H9 (cell line): Measurements from ENCODE around the gene TSPAN13. TPM values are rescaled to one million over a fixed set of nuclear protein-coding genes. Genes with fewer than 3 reads are reported as not detected.

Experiments used
- DNase-seq: peaks from one replicate; pipeline ENCODE4 v3.0.0-alpha.2; 2017
- H2AFZ ChIP-seq: one replicate; pipeline ENCODE4 v1.6.1; 2013; ENCODE audit warnings: mild to moderate bottlenecking, low read length, control low read depth, moderate library complexity
- H2AK5ac ChIP-seq: 2 replicates; pipeline ENCODE4 v1.6.1; 2013; ENCODE audit warnings: low read length, control low read depth, mixed read lengths; ENCODE audit not compliant: insufficient read length
- H2BK120ac ChIP-seq: one replicate; pipeline ENCODE4 v1.6.1; 2013; ENCODE audit warnings: low read depth, mild to moderate bottlenecking, low read length, control low read depth, inconsistent platforms; ENCODE audit not compliant: poor library complexity, severe bottlenecking
- H2BK12ac ChIP-seq: 2 replicates; pipeline ENCODE4 v1.6.1; 2013; ENCODE audit warnings: low read length, control low read depth, mixed read lengths, low read depth; ENCODE audit not compliant: insufficient read length
- H2BK15ac ChIP-seq: 2 replicates; pipeline ENCODE4 v1.6.1; 2013; ENCODE audit warnings: low read depth, low read length, control low read depth
- H2BK20ac ChIP-seq: one replicate; pipeline ENCODE4 v1.6.1; 2013; ENCODE audit warnings: low read depth, mild to moderate bottlenecking, low read length, control low read depth, inconsistent platforms; ENCODE audit not compliant: poor library complexity, severe bottlenecking
- H2BK5ac ChIP-seq: 2 replicates; pipeline ENCODE4 v1.6.1; 2013; ENCODE audit warnings: low read length, control low read depth, mixed read lengths; ENCODE audit not compliant: insufficient read length
- H3K14ac ChIP-seq: 2 replicates; pipeline ENCODE4 v1.6.1; 2013; ENCODE audit warnings: low read length, control low read depth; ENCODE audit not compliant: insufficient read depth
- H3K18ac ChIP-seq: 2 replicates; pipeline ENCODE4 v1.6.1; 2013; ENCODE audit warnings: low read depth, mild to moderate bottlenecking, mixed read lengths, low read length, control low read depth; ENCODE audit not compliant: insufficient read length
- H3K23ac ChIP-seq: 2 replicates; pipeline ENCODE4 v1.6.1; 2013; ENCODE audit warnings: low read length, control low read depth, mixed read lengths, low read depth; ENCODE audit not compliant: insufficient read length
- H3K23me2 ChIP-seq: 2 replicates; pipeline ENCODE4 v1.6.1; 2013; ENCODE audit warnings: low read depth, mild to moderate bottlenecking, mixed read lengths, low read length, control low read depth; ENCODE audit not compliant: insufficient read length, poor library complexity, severe bottlenecking
- H3K27ac ChIP-seq: 2 replicates; pipeline ENCODE4 v1.5.1; 2013; ENCODE audit warnings: low read length, control low read depth, mixed read lengths, low read depth; ENCODE audit not compliant: insufficient read length
- H3K27me3 ChIP-seq: 2 replicates; pipeline ENCODE4 v1.6.1; 2013; ENCODE audit warnings: low read length, control low read depth, inconsistent platforms; ENCODE audit not compliant: insufficient read depth
- H3K4ac ChIP-seq: 2 replicates; pipeline ENCODE4 v1.6.1; 2013; ENCODE audit warnings: low read depth, mild to moderate bottlenecking, control low read depth, inconsistent platforms, low read length, moderate library complexity
- H3K4me1 ChIP-seq: 2 replicates; pipeline ENCODE4 v1.6.1; 2013; ENCODE audit warnings: low read length, control low read depth, inconsistent platforms; ENCODE audit not compliant: insufficient read depth
- H3K4me2 ChIP-seq: 2 replicates; pipeline ENCODE4 v1.6.1; 2013; ENCODE audit warnings: low read length, control low read depth, mixed read lengths; ENCODE audit not compliant: insufficient read length, insufficient read depth
- H3K56ac ChIP-seq: 2 replicates; pipeline ENCODE4 v1.6.1; 2013; ENCODE audit warnings: low read depth, mild to moderate bottlenecking, mixed read lengths, low read length, control low read depth; ENCODE audit not compliant: insufficient read length
- H3K79me1 ChIP-seq: 2 replicates; pipeline ENCODE4 v1.6.1; 2013; ENCODE audit warnings: low read depth, mild to moderate bottlenecking, moderate library complexity, low read length, control low read depth, inconsistent platforms; ENCODE audit not compliant: insufficient read depth, poor library complexity, severe bottlenecking
- H3K79me2 ChIP-seq: 2 replicates; pipeline ENCODE4 v1.6.1; 2013; ENCODE audit warnings: low read length, control low read depth, inconsistent platforms; ENCODE audit not compliant: insufficient read depth
- H3K9ac ChIP-seq: 2 replicates; pipeline ENCODE4 v1.6.1; 2013; ENCODE audit warnings: low read length, control low read depth, mixed read lengths; ENCODE audit not compliant: insufficient read length; ENCODE audit errors: extremely low read depth
- H3K9me3 ChIP-seq: one replicate; pipeline ENCODE4 v1.6.1; 2013; ENCODE audit warnings: low read depth, low read length, inconsistent platforms; ENCODE audit not compliant: control insufficient read depth
- H3T11ph ChIP-seq: one replicate; pipeline ENCODE4 v1.6.1; 2013; ENCODE audit warnings: mild to moderate bottlenecking, low read length, control low read depth, inconsistent platforms
- H4K20me1 ChIP-seq: one replicate; pipeline ENCODE4 v1.6.1; 2013; ENCODE audit not compliant: control insufficient read depth, insufficient read length, insufficient read depth
- H4K5ac ChIP-seq: 2 replicates; pipeline ENCODE4 v1.6.1; 2013; ENCODE audit warnings: low read depth, mild to moderate bottlenecking, mixed read lengths, low read length, control low read depth; ENCODE audit not compliant: insufficient read length
- H4K8ac ChIP-seq: replicated peaks from 2 replicates; pipeline ENCODE4 v1.6.1; 2013; ENCODE audit warnings: low read length, control low read depth, mixed read lengths, low read depth; ENCODE audit not compliant: insufficient read length
- H4K91ac ChIP-seq: 2 replicates; pipeline ENCODE4 v1.6.1; 2013; ENCODE audit warnings: low read depth, mild to moderate bottlenecking, moderate library complexity, mixed read lengths, low read length, control low read depth; ENCODE audit not compliant: insufficient read length
- H3K27ac Mint-ChIP-seq, 3 experiments: 2 replicates in 2 of 3; 3 replicates in 1 of 3; pipeline ENCODE4 v1.8.0; 2020 to 2021; ENCODE audit warnings: mixed read lengths in 3 of 3, mild to moderate bottlenecking in 1 of 3, moderate library complexity in 1 of 3
- H3K27me3 Mint-ChIP-seq: 2 replicates; pipeline ENCODE4 v1.8.0; 2021; ENCODE audit warnings: low read depth, mild to moderate bottlenecking, moderate library complexity, mixed read lengths
- H3K36me3 Mint-ChIP-seq, 3 experiments: 2 replicates in 2 of 3; 3 replicates in 1 of 3; pipeline ENCODE4 v1.8.0; 2020 to 2021; ENCODE audit warnings: low read depth in 3 of 3, mixed read lengths in 3 of 3; ENCODE audit not compliant: insufficient read depth in 1 of 3
- H3K4me1 Mint-ChIP-seq, 2 experiments: 2 replicates each; pipeline ENCODE4 v1.8.0; 2020; ENCODE audit warnings: mixed read lengths in 2 of 2
- H3K4me3 Mint-ChIP-seq, 2 experiments: 2 replicates in 1 of 2; 3 replicates in 1 of 2; pipeline ENCODE4 v1.8.0; 2020 to 2021; ENCODE audit warnings: mild to moderate bottlenecking in 2 of 2, mixed read lengths in 2 of 2, moderate library complexity in 1 of 2
- H3K9me3 Mint-ChIP-seq, 2 experiments: 2 replicates in 1 of 2; 3 replicates in 1 of 2; pipeline ENCODE4 v1.8.0; 2020; ENCODE audit warnings: mild to moderate bottlenecking in 2 of 2, mixed read lengths in 2 of 2, moderate library complexity in 1 of 2
- WGBS: extraction: QIAGEN DNeasy Blood & Tissue Kit; methylation state at CpG from one replicate; pipeline ENCODE4 v1.1.7; 2013; ENCODE audit warnings: missing lambda C conversion rate, low lambda C conversion rate, mixed read lengths; ENCODE audit not compliant: insufficient read length; ENCODE audit errors: extremely low coverage; 5-methylcytosine and 5-hydroxymethylcytosine counted together
- total RNA-seq: library from RNA; stranded (reverse); gene quantifications from 2 replicates; pipeline ENCODE4 v1.2.1, GENCODE V29; 2021
- TF ChIP-seq, protein P1 (sequence below): fragments of 200-600 bp; sonication (generic); conservative IDR thresholded peaks from 3 replicates; pipeline ENCODE4 v1.8.0; 2021; ENCODE audit warnings: antibody characterized with exemption, mild to moderate bottlenecking

TSPAN13 gene
- total RNA-seq, 1 experiment from 2014 or later = 18.7 TPM

- H3K9me3 Mint-ChIP-seq = peaks cover 0 to 2% of the 10 kb centered on the region in 2 experiments; a peak in 1 of 5 replicates
- Histone ChIP-seq H3K4me1 (no peaks in the 10 kb centered on the region), H4K5ac (no peak overlapping the region), H3K79me2 (no peaks in the 10 kb centered on the region), H4K91ac (no peak overlapping the region), H3K4ac (no peak overlapping the region), H2BK12ac (no peak overlapping the region), H3K27me3 (no peaks in the 10 kb centered on the region), H3K27ac (no peak overlapping the region), H3K4me2 (no peak overlapping the region), H2BK20ac (no peak overlapping the region), H2AK5ac (no peak overlapping the region), H4K8ac (no peak overlapping the region), H2BK120ac (no peak overlapping the region), H3K79me1 (no peaks in the 10 kb centered on the region), H2BK15ac (no peak overlapping the region), H3K14ac (no peak overlapping the region), H3K56ac (no peak overlapping the region), H3K23me2 (no peaks in the 10 kb centered on the region), H3T11ph (no peak overlapping the region), H4K20me1 (no peaks in the 10 kb centered on the region), H3K9me3 (no peaks in the 10 kb centered on the region), H2AFZ (no peak overlapping the region), H3K18ac (no peak overlapping the region), H2BK5ac (no peak overlapping the region), H3K9ac (no peak overlapping the region), H3K23ac (no peak overlapping the region)
- WGBS = no CpG with 5 or more reads among the region's 5 CpGs
- peaks cover 0 to 3% (median 2%) of the 10 kb centered on the region in 3 experiments; a peak in 2 of 7 replicates for H3K36me3 Mint-ChIP-seq
- TF ChIP-seq, protein P1, sequence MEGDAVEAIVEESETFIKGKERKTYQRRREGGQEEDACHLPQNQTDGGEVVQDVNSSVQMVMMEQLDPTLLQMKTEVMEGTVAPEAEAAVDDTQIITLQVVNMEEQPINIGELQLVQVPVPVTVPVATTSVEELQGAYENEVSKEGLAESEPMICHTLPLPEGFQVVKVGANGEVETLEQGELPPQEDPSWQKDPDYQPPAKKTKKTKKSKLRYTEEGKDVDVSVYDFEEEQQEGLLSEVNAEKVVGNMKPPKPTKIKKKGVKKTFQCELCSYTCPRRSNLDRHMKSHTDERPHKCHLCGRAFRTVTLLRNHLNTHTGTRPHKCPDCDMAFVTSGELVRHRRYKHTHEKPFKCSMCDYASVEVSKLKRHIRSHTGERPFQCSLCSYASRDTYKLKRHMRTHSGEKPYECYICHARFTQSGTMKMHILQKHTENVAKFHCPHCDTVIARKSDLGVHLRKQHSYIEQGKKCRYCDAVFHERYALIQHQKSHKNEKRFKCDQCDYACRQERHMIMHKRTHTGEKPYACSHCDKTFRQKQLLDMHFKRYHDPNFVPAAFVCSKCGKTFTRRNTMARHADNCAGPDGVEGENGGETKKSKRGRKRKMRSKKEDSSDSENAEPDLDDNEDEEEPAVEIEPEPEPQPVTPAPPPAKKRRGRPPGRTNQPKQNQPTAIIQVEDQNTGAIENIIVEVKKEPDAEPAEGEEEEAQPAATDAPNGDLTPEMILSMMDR = no peak
- no peaks in the 10 kb centered on the region for H3K27me3 Mint-ChIP-seq
- no peak overlapping the region for H3K27ac Mint-ChIP-seq
- DNase-seq = no peak
- no peak overlapping the region for H3K4me3 Mint-ChIP-seq
- H3K4me1 Mint-ChIP-seq = no peaks in the 10 kb centered on the region
Observed at GRCh38 chr7:16791905-16792698, 38.5 kb downstream of the TSPAN13 start.
